Astrocyte (in vitro differentiated cells and primary cell): ENCODE results near the gene DGKQ. TPM values are rescaled to one million over a fixed set of nuclear protein-coding genes. Genes with fewer than 3 reads are reported as not detected.

Experiments used
- DNase-seq: peaks from one replicate; pipeline ENCODE4 v3.0.0-alpha.2; 2010; ENCODE audit warnings: low read depth
- FAIRE-seq: peaks from 2 replicates; lab custom pipeline; 2011; peaks lifted over from hg19 to GRCh38; lab: Jason Lieb, UNC
- H2AFZ ChIP-seq: 2 replicates; pipeline ENCODE4 v1.6.0; 2012; ENCODE audit warnings: low read depth, low read length, inconsistent platforms
- H3K27ac ChIP-seq: 2 replicates; pipeline ENCODE4 v1.5.1; 2011; ENCODE audit warnings: low read depth, low read length, inconsistent platforms
- H3K27me3 ChIP-seq: 2 replicates; pipeline ENCODE4 v1.6.0; 2011; ENCODE audit warnings: low read length, inconsistent platforms; ENCODE audit not compliant: insufficient read depth
- H3K36me3 ChIP-seq: 2 replicates; pipeline ENCODE4 v1.5.1; 2011; ENCODE audit warnings: low read length, inconsistent platforms; ENCODE audit not compliant: insufficient read depth
- H3K4me1 ChIP-seq: 2 replicates; pipeline ENCODE4 v1.5.1; 2011; ENCODE audit warnings: low read length, inconsistent platforms; ENCODE audit not compliant: insufficient read depth
- H3K4me2 ChIP-seq: 2 replicates; pipeline ENCODE4 v1.6.0; 2012; ENCODE audit warnings: low read length, inconsistent platforms
- H3K4me3 ChIP-seq: 2 replicates; pipeline ENCODE4 v1.5.1; 2011; ENCODE audit warnings: low read depth, mild to moderate bottlenecking, low read length, inconsistent platforms; ENCODE audit not compliant: insufficient read depth
- H3K79me2 ChIP-seq: 2 replicates; pipeline ENCODE4 v1.6.0; 2012; ENCODE audit warnings: mild to moderate bottlenecking, low read length, inconsistent platforms; ENCODE audit not compliant: insufficient read depth
- H3K9ac ChIP-seq: 2 replicates; pipeline ENCODE4 v1.6.0; 2012; ENCODE audit warnings: mild to moderate bottlenecking, low read length, inconsistent platforms
- H3K9me3 ChIP-seq: 2 replicates; pipeline ENCODE4 v1.5.1; 2012; ENCODE audit warnings: low read depth, mild to moderate bottlenecking, low read length, inconsistent platforms; ENCODE audit not compliant: insufficient read depth
- H4K20me1 ChIP-seq: 2 replicates; pipeline ENCODE4 v1.6.0; 2012; ENCODE audit warnings: low read length, inconsistent platforms; ENCODE audit not compliant: insufficient read depth
- H3K27ac Mint-ChIP-seq: one replicate; pipeline ENCODE4 v1.8.0; 2021; ENCODE audit warnings: mild to moderate bottlenecking, mixed read lengths; ENCODE audit not compliant: unreplicated experiment
- H3K27me3 Mint-ChIP-seq: one replicate; pipeline ENCODE4 v1.8.0; 2021; ENCODE audit warnings: low read depth, mixed read lengths; ENCODE audit not compliant: unreplicated experiment
- H3K36me3 Mint-ChIP-seq: one replicate; pipeline ENCODE4 v1.8.0; 2021; ENCODE audit warnings: low read depth, mixed read lengths; ENCODE audit not compliant: unreplicated experiment
- H3K4me1 Mint-ChIP-seq: one replicate; pipeline ENCODE4 v1.8.0; 2021; ENCODE audit warnings: low read depth, mixed read lengths; ENCODE audit not compliant: unreplicated experiment
- H3K4me3 Mint-ChIP-seq: one replicate; pipeline ENCODE4 v1.8.0; 2021; ENCODE audit warnings: mild to moderate bottlenecking, moderate library complexity, mixed read lengths; ENCODE audit not compliant: unreplicated experiment
- H3K9me3 Mint-ChIP-seq: one replicate; pipeline ENCODE4 v1.8.0; 2021; ENCODE audit warnings: mild to moderate bottlenecking, mixed read lengths; ENCODE audit not compliant: unreplicated experiment
- CTCF ChIP-seq: IDR thresholded peaks from 2 replicates; pipeline ENCODE4 v1.5.1; 2011; ENCODE audit warnings: low read depth, mild to moderate bottlenecking, inconsistent platforms, low read length, moderate library complexity; ENCODE audit not compliant: insufficient read depth
- EZH2 ChIP-seq: IDR thresholded peaks from 2 replicates; pipeline ENCODE4 v1.6.1; 2012; ENCODE audit warnings: mild to moderate bottlenecking, low read length, inconsistent platforms; ENCODE audit not compliant: insufficient read depth
- total RNA-seq: library from RNA; stranded (reverse); gene quantifications from 2 replicates; pipeline ENCODE4 v1.2.1, GENCODE V29; 2021

The DGKQ gene
- total RNA-seq, 1 donor from 2014 or later: 19.0 TPM

- no peak within 1 kb of the TSS for H3K9ac ChIP-seq
- Mint-ChIP-seq H3K9me3 (no peaks in the 10 kb centered on the region), H3K36me3 (peaks cover 3% of the 10 kb centered on the region), H3K27me3 (peaks cover 7% of the 10 kb centered on the region), H3K4me1 (no peaks in the 10 kb centered on the region), H3K27ac (peak within 1 kb of the TSS; percentile 34), H3K4me3 (no peak within 1 kb of the TSS)
- H3K4me1 ChIP-seq: no peaks in the 10 kb centered on the region
- H2AFZ ChIP-seq: no peak within 1 kb of the TSS
- H3K4me3 ChIP-seq: no peak within 1 kb of the TSS
- H3K27me3 ChIP-seq: peaks cover 15% of the 10 kb centered on the region
- peaks cover 13% of the 10 kb centered on the region for H4K20me1 ChIP-seq
- no peak within 1 kb of the TSS for H3K27ac ChIP-seq
- H3K36me3 ChIP-seq: no peaks in the 10 kb centered on the region
- TF ChIP-seq EZH2: no peak
- no peak for TF ChIP-seq CTCF
- H3K4me2 ChIP-seq: no peak within 1 kb of the TSS
- FAIRE-seq (no peak), DNase-seq (no peak)
- H3K79me2 ChIP-seq: no peaks in the 10 kb centered on the region
- no peaks in the 10 kb centered on the region for H3K9me3 ChIP-seq
These were observed 20.0 kb upstream of the DGKQ start, which contains the start of gene SLC26A1 for GRCh38 chr4:993111-994029. Gene SLC26A1 (minus strand): TSS chr4:993404. CDS start chr4:991703, 1,701 bp downstream.

GRCh38 chr4:992297-993110 lies 19.1 kb upstream of the DGKQ start:
- Histone ChIP-seq H2AFZ (no peak overlapping the region), H3K27me3 (peaks cover 6% of the 10 kb centered on the region), H3K79me2 (no peaks in the 10 kb centered on the region), H3K27ac (no peak overlapping the region), H3K4me1 (peaks cover 6% of the 10 kb centered on the region), H3K9ac (no peak overlapping the region), H4K20me1 (peaks cover 15% of the 10 kb centered on the region), H3K4me2 (no peak overlapping the region), H3K36me3 (no peaks in the 10 kb centered on the region), H3K4me3 (no peak overlapping the region), H3K9me3 (no peaks in the 10 kb centered on the region)
- H3K4me1 Mint-ChIP-seq: no peaks in the 10 kb centered on the region
- H3K27me3 Mint-ChIP-seq: peaks cover 7% of the 10 kb centered on the region
- FAIRE-seq (no peak), DNase-seq (no peak)
- TF ChIP-seq CTCF: no peak
- no peak for TF ChIP-seq EZH2
- H3K4me3 Mint-ChIP-seq: no peak overlapping the region
- peaks cover 3% of the 10 kb centered on the region for H3K36me3 Mint-ChIP-seq
- H3K9me3 Mint-ChIP-seq: no peaks in the 10 kb centered on the region
- H3K27ac Mint-ChIP-seq: peak overlapping the region; percentile 34
